GM18526 (cell line): ENCODE data around the gene C5.

Source experiments
- POLR2A ChIP-seq: IDR thresholded peaks from 3 replicates; pipeline ENCODE4 v1.6.1; 2011; ENCODE audit not compliant: insufficient read length; ENCODE audit errors: extremely low read depth

C5 gene

GRCh38 chr9:120941046-120941770 lies 108.9 kb downstream of the C5 start:
- TF ChIP-seq POLR2A: no peak

GRCh38 chr9:120940573-120940972 lies 109.5 kb downstream of the C5 start:
- TF ChIP-seq POLR2A: no peak

- no peak for TF ChIP-seq POLR2A
Measured at GRCh38 chr9:120938851-120939250, 111.2 kb downstream of the C5 start.

GRCh38 chr9:120937596-120937995 lies 112.5 kb downstream of the C5 start:
- TF ChIP-seq POLR2A: no peak

GRCh38 chr9:120937127-120937526 lies 112.9 kb downstream of the C5 start:
- TF ChIP-seq POLR2A: no peak

GRCh38 chr9:120936764-120937122 lies 113.3 kb downstream of the C5 start:
- no peak for TF ChIP-seq POLR2A

GRCh38 chr9:120936011-120936763 lies 113.9 kb downstream of the C5 start:
- no peak for TF ChIP-seq POLR2A

- no peak for TF ChIP-seq POLR2A
Measured at GRCh38 chr9:120935383-120935857, 114.7 kb downstream of the C5 start.

- TF ChIP-seq POLR2A: no peak
Measured at GRCh38 chr9:120934281-120934680, 115.8 kb downstream of the C5 start.

GRCh38 chr9:120933310-120934055 lies 116.6 kb downstream of the C5 start:
- TF ChIP-seq POLR2A: no peak

- no peak for TF ChIP-seq POLR2A
Measured at GRCh38 chr9:120932086-120932823, 117.8 kb downstream of the C5 start.

GRCh38 chr9:120931231-120932085 lies 118.6 kb downstream of the C5 start:
- TF ChIP-seq POLR2A: peak; percentile 36

- peak; percentile 23 for TF ChIP-seq POLR2A
Measured at GRCh38 chr9:120929229-120929791, 120.8 kb downstream of the C5 start.
